ENCODE measurements around the gene DHRS2.

Gene DHRS2

DNA sequence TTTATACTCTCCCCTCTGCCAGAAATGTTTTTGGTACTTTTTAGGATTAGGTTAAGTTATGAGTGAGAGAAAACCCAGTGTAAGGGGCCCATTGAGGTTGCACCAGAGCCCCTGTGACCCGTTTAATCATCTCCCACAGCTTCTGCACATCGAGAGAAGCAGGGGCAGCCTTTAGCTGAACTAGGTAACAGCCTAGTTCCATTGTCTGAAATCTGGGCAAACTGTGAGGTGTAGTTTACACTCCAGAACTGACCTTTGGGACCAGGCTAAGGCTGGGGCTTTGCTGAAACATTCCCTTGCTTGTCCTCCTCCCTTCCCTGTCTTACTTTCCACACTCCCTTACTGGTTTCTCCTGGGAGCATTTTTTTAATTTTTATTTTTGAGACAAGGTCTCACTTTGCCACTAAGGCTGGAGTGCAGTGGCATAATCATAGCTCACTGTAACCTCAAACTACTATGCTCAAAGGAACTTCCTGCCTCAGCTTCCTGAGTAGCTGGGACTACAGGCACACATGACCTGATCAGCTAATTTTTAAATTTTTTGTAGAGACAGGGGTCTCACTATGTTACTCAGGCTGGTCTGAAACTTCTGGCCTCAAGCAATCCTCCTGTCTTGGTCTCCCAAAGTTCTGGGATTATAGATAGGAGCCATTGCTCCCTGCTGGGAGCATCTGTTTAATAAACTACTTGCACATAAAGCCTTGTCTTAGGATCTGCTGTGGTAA, 25.9 kb upstream of the DHRS2 start:
- Histone ChIP-seq H3K36me3 (ENCODE audit: insufficient read depth, low read length) (no peaks in the 10 kb centered on the region), H3K4me3 (no peak overlapping the region), H3K9ac (ENCODE audit: insufficient read length) (no peak overlapping the region), H3K27ac (no peak overlapping the region), H3K9me3 (ENCODE audit: low read depth, low read length) (no peaks in the 10 kb centered on the region)
- no peak for TF ChIP-seq POLR2AphosphoS5 (IDR thresholded peaks at IDR 0.05; ENCODE audit: borderline replicate concordance, low read depth, low read length)
- TF ChIP-seq FOXP2 (optimal IDR thresholded peaks at IDR 0.05; ENCODE audit: control extremely low read depth, extremely low read length, insufficient read depth): no peak
- TF ChIP-seq EZH2 (IDR thresholded peaks at IDR 0.05): no peak
- DNase-seq (ENCODE audit: low read depth, low spot score): no peak

DNA sequence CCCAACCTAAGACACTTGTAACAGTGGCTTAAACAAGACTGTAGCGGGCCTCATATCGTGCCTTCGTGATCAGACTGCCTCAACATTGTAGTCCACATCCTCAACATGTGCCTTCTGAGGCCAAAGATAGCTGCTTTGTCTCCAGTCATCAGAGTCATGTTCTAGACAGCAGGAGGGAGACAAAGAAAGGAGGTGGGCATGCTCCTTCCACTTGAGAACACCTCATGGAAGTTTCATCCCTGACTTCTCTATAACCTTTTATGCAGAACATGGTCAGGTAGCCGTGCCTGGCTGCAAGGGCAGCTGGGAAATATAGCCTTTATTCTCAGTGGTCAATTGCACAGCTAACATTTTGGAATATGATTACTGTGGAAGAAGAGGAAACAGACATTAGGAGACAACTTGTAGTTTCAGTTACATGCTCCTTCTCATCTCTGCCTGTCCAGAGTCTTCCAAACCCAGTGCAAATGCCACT, 25.3 kb upstream of the DHRS2 start:
- Histone ChIP-seq H3K9ac (ENCODE audit: insufficient read length) (no peak overlapping the region), H3K9me3 (ENCODE audit: low read depth, low read length) (no peaks in the 10 kb centered on the region), H3K36me3 (ENCODE audit: insufficient read depth, low read length) (no peaks in the 10 kb centered on the region), H3K4me3 (no peak overlapping the region), H3K27ac (no peak overlapping the region)
- no peak for DNase-seq (ENCODE audit: low read depth, low spot score)
- TF ChIP-seq FOXP2 (optimal IDR thresholded peaks at IDR 0.05; ENCODE audit: control extremely low read depth, extremely low read length, insufficient read depth): no peak
- TF ChIP-seq POLR2AphosphoS5 (IDR thresholded peaks at IDR 0.05; ENCODE audit: borderline replicate concordance, low read depth, low read length): no peak

DNA sequence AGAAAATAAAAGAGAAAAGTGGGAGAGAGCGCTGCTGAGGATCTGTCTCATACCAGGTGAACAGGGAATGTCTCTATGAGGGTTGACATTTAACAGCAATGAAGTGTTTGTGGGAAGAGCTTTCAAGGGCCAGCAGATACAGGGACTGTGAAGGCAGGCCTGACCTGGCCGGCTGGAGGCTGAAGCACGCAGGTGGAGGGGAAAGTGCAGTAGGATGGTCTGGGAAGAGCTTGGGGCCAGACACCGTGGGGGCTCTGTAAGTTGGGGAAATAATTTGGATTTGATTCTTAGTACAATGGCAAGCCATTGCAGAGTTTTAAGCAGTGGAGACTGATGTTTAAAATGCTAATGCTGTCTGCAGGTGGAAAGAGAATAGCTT, 23.8 kb upstream of the DHRS2 start:
- Histone ChIP-seq H3K4me3 (no peak overlapping the region), H3K27ac (no peak overlapping the region), H3K9me3 (ENCODE audit: low read depth, low read length) (no peaks in the 10 kb centered on the region), H3K9ac (ENCODE audit: insufficient read length) (no peak overlapping the region), H3K36me3 (ENCODE audit: insufficient read depth, low read length) (no peaks in the 10 kb centered on the region)
- TF ChIP-seq POLR2AphosphoS5 (IDR thresholded peaks at IDR 0.05; ENCODE audit: borderline replicate concordance, low read depth, low read length): no peak
- no peak for TF ChIP-seq EZH2 (IDR thresholded peaks at IDR 0.05)
- no peak for TF ChIP-seq FOXP2 (optimal IDR thresholded peaks at IDR 0.05; ENCODE audit: control extremely low read depth, extremely low read length, insufficient read depth)
- no peak for DNase-seq (ENCODE audit: low read depth, low spot score)

DNA sequence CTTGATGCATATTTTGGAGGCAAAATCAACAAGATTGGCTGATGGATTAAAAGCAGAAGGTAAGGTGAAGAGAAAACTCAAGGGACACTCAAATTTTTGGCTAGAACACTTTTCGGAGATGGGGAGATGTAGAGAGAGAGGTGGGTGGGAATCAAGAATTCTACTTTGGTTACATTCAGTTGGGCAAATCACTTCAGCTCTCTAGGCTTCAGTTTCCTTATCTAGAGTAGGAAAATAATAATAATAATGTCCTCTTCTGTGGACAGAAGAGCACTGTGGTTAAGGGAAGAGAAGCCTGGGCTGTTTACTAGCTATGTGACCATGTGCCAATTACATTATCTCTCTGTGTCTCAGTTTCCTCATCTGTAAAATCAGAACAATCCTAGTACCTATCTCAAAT, 23.4 kb upstream of the DHRS2 start:
- no peak for DNase-seq (ENCODE audit: low read depth, low spot score)
- Histone ChIP-seq H3K27ac (no peak overlapping the region), H3K9me3 (ENCODE audit: low read depth, low read length) (no peaks in the 10 kb centered on the region), H3K9ac (ENCODE audit: insufficient read length) (no peak overlapping the region), H3K4me3 (no peak overlapping the region), H3K36me3 (ENCODE audit: insufficient read depth, low read length) (no peaks in the 10 kb centered on the region)
- no peak for TF ChIP-seq FOXP2 (optimal IDR thresholded peaks at IDR 0.05; ENCODE audit: control extremely low read depth, extremely low read length, insufficient read depth)
- TF ChIP-seq POLR2AphosphoS5 (IDR thresholded peaks at IDR 0.05; ENCODE audit: borderline replicate concordance, low read depth, low read length): no peak
- TF ChIP-seq EZH2 (IDR thresholded peaks at IDR 0.05): no peak

DNA sequence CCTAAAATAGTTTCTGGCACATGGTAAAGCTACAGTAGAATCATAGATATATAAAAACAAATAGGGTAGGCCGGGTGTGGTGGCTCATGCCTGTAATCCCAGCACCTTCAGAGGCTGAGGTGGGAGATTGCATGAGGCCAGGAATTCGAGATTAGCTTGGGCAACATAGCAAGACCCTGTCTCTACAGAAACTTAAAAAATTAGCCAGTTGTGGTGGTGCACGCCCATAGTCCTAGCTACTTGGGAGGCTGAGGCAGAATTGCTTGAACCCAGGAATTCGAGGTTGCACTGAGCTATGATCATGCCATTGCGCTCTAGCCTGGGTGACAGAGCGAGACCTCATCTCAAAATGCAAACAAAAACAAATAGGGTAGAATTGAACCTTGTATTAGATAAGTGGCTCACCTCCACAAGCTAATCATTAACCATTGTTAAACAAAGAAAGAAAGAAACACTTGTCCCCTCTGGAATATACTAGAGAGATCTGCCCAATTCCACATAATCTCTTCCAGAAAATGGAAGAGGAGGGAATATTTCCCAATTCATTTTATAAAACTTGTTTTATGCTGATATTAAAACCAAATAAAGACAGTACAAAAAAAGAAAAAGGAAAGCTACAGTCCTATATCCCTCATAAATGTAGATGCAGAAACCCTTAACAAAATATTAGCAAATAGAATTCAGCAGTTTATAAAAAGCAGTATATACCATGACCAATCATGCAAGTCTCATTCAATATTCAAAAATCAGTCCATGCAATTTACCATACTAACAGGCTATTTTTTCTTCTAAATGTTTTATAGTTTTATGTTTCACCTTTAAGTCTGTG, 22.7 kb upstream of the DHRS2 start:
- Histone ChIP-seq H3K4me3 (no peak overlapping the region), H3K27ac (no peak overlapping the region), H3K9ac (ENCODE audit: insufficient read length) (no peak overlapping the region), H3K36me3 (ENCODE audit: insufficient read depth, low read length) (no peaks in the 10 kb centered on the region), H3K9me3 (ENCODE audit: low read depth, low read length) (no peaks in the 10 kb centered on the region)
- TF ChIP-seq FOXP2 (optimal IDR thresholded peaks at IDR 0.05; ENCODE audit: control extremely low read depth, extremely low read length, insufficient read depth) (no peak), EZH2 (IDR thresholded peaks at IDR 0.05) (no peak), POLR2AphosphoS5 (IDR thresholded peaks at IDR 0.05; ENCODE audit: borderline replicate concordance, low read depth, low read length) (no peak)
- DNase-seq (ENCODE audit: low read depth, low spot score): no peak

DNA sequence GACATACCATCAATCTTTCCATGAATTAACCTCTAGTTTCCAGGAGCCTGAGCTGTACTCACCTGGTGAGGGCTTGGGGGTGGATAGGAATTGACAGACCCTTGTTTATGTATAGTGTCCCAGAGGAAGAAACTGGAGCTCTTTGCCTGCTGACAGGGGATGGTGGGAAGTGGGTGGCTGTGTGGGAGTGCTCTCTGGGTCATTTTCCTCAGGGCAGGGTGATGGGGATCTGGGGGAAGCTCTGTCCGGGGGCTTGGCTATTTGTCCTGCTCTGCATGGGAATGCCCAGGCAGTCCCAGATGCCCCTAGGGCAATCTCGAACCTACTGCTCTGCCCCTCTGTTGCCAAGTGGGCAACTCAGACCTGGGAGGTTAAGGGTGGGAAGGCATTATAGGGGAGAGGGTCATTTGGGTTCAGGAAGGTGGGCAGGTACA, 21.8 kb upstream of the DHRS2 start:
- TF ChIP-seq FOXP2 (optimal IDR thresholded peaks at IDR 0.05; ENCODE audit: control extremely low read depth, extremely low read length, insufficient read depth) (no peak), POLR2AphosphoS5 (IDR thresholded peaks at IDR 0.05; ENCODE audit: borderline replicate concordance, low read depth, low read length) (no peak), EZH2 (IDR thresholded peaks at IDR 0.05) (no peak)

DNA sequence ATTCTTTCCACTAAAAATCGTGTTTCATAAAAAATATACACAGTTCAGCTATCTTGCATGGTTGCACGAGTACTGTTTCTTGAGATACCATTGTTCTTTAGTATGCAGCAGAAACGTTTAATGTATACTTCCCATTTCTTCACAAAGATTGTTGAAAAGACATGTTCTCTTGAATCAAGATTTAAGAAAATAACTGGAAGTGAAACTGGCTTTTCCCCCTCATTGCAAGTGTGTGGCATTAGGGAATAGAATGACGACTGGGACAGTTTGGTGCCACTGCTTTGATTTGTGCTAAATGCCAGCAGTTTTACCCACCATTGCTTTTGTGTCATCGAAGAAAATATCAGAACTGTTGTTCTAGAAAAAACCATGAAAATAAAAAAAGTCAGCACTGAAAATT, 20.3 kb upstream of the DHRS2 start:
- Histone ChIP-seq H3K27ac (no peak overlapping the region), H3K9ac (ENCODE audit: insufficient read length) (no peak overlapping the region), H3K36me3 (ENCODE audit: insufficient read depth, low read length) (no peaks in the 10 kb centered on the region), H3K9me3 (ENCODE audit: low read depth, low read length) (no peaks in the 10 kb centered on the region), H3K4me3 (no peak overlapping the region)
- TF ChIP-seq EZH2 (IDR thresholded peaks at IDR 0.05): no peak
- TF ChIP-seq FOXP2 (optimal IDR thresholded peaks at IDR 0.05; ENCODE audit: control extremely low read depth, extremely low read length, insufficient read depth): no peak
- no peak for TF ChIP-seq POLR2AphosphoS5 (IDR thresholded peaks at IDR 0.05; ENCODE audit: borderline replicate concordance, low read depth, low read length)
- DNase-seq (ENCODE audit: low read depth, low spot score): no peak

More for the DNA sequence above, 21.8 kb upstream of the DHRS2 start:
- no peak for DNase-seq (ENCODE audit: low read depth, low spot score)
- no peak overlapping the region for H3K27ac ChIP-seq
- H3K36me3 ChIP-seq (ENCODE audit: insufficient read depth, low read length): no peaks in the 10 kb centered on the region
- H3K9ac ChIP-seq (ENCODE audit: insufficient read length): no peak overlapping the region
- H3K9me3 ChIP-seq (ENCODE audit: low read depth, low read length): no peaks in the 10 kb centered on the region
- no peak overlapping the region for H3K4me3 ChIP-seq

DNA sequence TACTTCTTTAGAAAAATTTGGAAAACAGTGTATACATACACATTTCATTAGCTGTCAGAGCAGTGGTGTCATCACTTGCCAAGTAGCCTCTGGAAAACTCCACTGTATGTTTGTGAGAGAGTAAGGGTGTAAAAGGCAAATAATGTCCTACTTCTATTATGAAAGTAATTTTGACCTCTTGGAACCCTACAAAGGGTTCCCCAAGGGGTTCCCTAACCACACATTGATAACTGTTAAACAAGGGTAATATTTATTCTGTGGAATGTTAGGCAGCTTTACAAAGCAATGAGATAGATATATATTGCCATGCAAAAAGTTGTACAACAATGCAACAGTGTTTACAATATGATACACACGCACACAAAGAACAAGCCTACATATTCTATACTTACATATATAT, 18.6 kb upstream of the DHRS2 start:
- no peaks in the 10 kb centered on the region for H3K9me3 ChIP-seq (ENCODE audit: low read depth, low read length)
- H3K27ac ChIP-seq: no peak overlapping the region
- no peaks in the 10 kb centered on the region for H3K36me3 ChIP-seq (ENCODE audit: insufficient read depth, low read length)
- no peak for DNase-seq (ENCODE audit: low read depth, low spot score)
- TF ChIP-seq FOXP2 (optimal IDR thresholded peaks at IDR 0.05; ENCODE audit: control extremely low read depth, extremely low read length, insufficient read depth) (no peak), POLR2AphosphoS5 (IDR thresholded peaks at IDR 0.05; ENCODE audit: borderline replicate concordance, low read depth, low read length) (no peak), EZH2 (IDR thresholded peaks at IDR 0.05) (no peak)
- no peak overlapping the region for H3K4me3 ChIP-seq
- H3K9ac ChIP-seq (ENCODE audit: insufficient read length): no peak overlapping the region

Data from SK-N-MC (cell line).